Lower leg skin (tissue), 3 donors: ENCODE measurements around the gene GRAMD1A.

Experiments
- CTCF ChIP-seq, 3 donors: fragments of 450-650 bp; IDR thresholded peaks; one replicate each; pipeline ENCODE4 v1.5.1; 2016; ENCODE audit warnings: antibody characterized with exemption in 3 of 3, mild to moderate bottlenecking in 3 of 3, moderate library complexity in 2 of 3
- POLR2A ChIP-seq, 2 donors: fragments of 450-650 bp; IDR thresholded peaks; one replicate each; pipeline ENCODE4 v1.6.1; 2016 to 2017; ENCODE audit warnings: antibody characterized with exemption in 2 of 2, mild to moderate bottlenecking in 1 of 2, moderate library complexity in 1 of 2

- TF ChIP-seq CTCF (IDR thresholded peaks at IDR 0.05): no peak
- no peak for TF ChIP-seq POLR2A (IDR thresholded peaks at IDR 0.05)
These were observed 39.0 kb upstream of the GRAMD1A start for GRCh38 chr19:34960940-34961679.
